K562 (cell line): ENCODE data around the gene LPCAT1. TPM values are rescaled to one million over a fixed set of nuclear protein-coding genes. Genes with fewer than 3 reads are reported as not detected.

Source experiments
- CHD7 ChIP-seq: fragments of 200-600 bp; sonication (generic); IDR thresholded peaks from one replicate; pipeline ENCODE4 v1.6.1; 2012; ENCODE audit warnings: mild to moderate bottlenecking, low read depth, low read length, inconsistent platforms
- HNRNPUL1 ChIP-seq: fragments of 200-400 bp; formaldehyde crosslinking; IDR thresholded peaks from 2 replicates; pipeline ENCODE4 v1.6.1; 2017; ENCODE audit warnings: low read length
- KLF6 ChIP-seq: fragments of 250-450 bp; sonication (Bioruptor Pico); IDR thresholded peaks from 2 replicates; pipeline ENCODE4 v1.4.0; 2020; ENCODE audit warnings: mild to moderate bottlenecking, moderate library complexity, borderline replicate concordance
- RFX1 ChIP-seq: fragments of 450-650 bp; IDR thresholded peaks from 2 replicates; pipeline ENCODE4 v1.6.1; 2016; ENCODE audit warnings: mild to moderate bottlenecking, moderate library complexity
- RREB1 ChIP-seq: fragments of 250-450 bp; sonication (Bioruptor Pico); IDR thresholded peaks from 2 replicates; pipeline ENCODE4 v1.4.0; 2020
- SETDB1 ChIP-seq: IDR thresholded peaks from one replicate; pipeline ENCODE4 v1.6.1; 2012; ENCODE audit warnings: low read length, control low read depth, inconsistent platforms
- U2AF2 ChIP-seq: fragments of 200-400 bp; formaldehyde crosslinking; optimal IDR thresholded peaks from 2 replicates; pipeline ENCODE3; 2017; ENCODE audit warnings: low read depth, mild to moderate bottlenecking, low read length
- ZFP36 ChIP-seq: fragments of 150-350 bp; IDR thresholded peaks from 2 replicates; pipeline ENCODE4 v1.6.1; 2018; ENCODE audit warnings: low read length, low read depth; ENCODE audit not compliant: partially characterized antibody
- ZNF217 ChIP-seq: sonication (generic); formaldehyde crosslinking; IDR thresholded peaks from 2 replicates; pipeline ENCODE4 v1.8.0; 2022; ENCODE audit warnings: mild to moderate bottlenecking, missing genetic modification reagents
- ZNF764 ChIP-seq: fragments of 250-450 bp; sonication (Bioruptor Pico); IDR thresholded peaks from 2 replicates; pipeline ENCODE4 v1.4.0; 2020; ENCODE audit warnings: low read depth, mild to moderate bottlenecking, moderate library complexity
- polyA plus RNA-seq, 8 experiments: library from polyadenylated mRNA; depleted of rRNA in 4 of 8; stranded (reverse) in 5 of 8; unstranded in 3 of 8; fragments of >200 nt; fragmentation: Nextera tagmentation in 2 of 8; fragmentation: Illumina TruSeq in 1 of 8; extraction: Ambion mirVana in 2 of 8; extraction: Trizol in 1 of 8; gene quantifications; 2 replicates each; pipeline versions ENCODE4 v1.2.1 to v1.2.3, GENCODE V29; 2011 to 2014; ENCODE audit warnings: inconsistent platforms in 1 of 8, missing spikeins in 1 of 8
- total RNA-seq, 7 experiments: library from RNA; depleted of rRNA in 6 of 7; stranded (reverse); fragments of >200 nt in 6 of 7; fragmentation: Illumina TruSeq in 2 of 7; extraction: Trizol in 2 of 7; gene quantifications; 2 replicates each; pipeline versions ENCODE4 v1.2.1 to v1.2.3, GENCODE V29; 2011 to 2021; ENCODE audit warnings: low replicate concordance in 1 of 7

LPCAT1 gene
- total and polyA plus RNA-seq, 9 of the 15 experiments (the other 6 are each of a cell fraction or from before 2014, with no cell fraction given) = 0.14 to 18.4 (median 13.9) TPM

- TF ChIP-seq CHD7 (no peak), KLF6 (no peak), ZNF764 (CRISPR knock-in tag) (no peak), U2AF2 (no peak), ZFP36 (no peak), RREB1 (CRISPR knock-in tag) (no peak), HNRNPUL1 (no peak), ZNF217 (CRISPR knock-in tag) (no peak), RFX1 (no peak), SETDB1 (no peak)
Observed at GRCh38 chr5:1500411-1501091, 23.2 kb downstream of the LPCAT1 start (continued).
